ENCODE results near the gene WTIP.
A peak's percentile ranks its signal among the peaks of the same experiment; 100 is the strongest.
"Not testable (repeated sequence)": the region's sequence is repeated elsewhere in the genome, so short reads cannot be mapped to it uniquely, and the experiment has no call there.

The WTIP gene

DNA sequence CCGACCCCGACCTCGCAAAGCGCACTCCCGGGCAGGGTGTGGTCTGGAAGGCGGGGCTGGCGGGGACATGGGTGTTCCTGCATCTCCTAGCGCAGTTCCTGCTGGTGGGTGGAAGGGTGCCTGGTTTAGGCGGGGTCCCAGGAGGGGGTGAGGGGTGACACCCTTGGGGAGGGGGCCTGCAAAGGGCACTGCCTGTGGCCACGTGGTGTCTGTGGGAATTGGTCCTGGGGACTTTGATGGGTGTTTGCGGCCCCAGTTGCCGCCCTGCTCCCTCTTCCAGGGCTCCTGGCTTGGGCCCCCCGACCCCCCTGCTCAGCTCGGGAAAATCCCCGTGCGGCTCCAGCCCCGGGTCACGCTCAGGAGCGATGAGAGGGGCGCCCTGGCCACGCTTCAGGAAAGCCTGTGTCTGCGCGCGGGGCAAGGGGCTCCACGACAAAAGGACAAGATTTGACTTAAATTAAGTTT, 19.1 kb downstream of the WTIP start:
- ATAC-seq (replicated peaks; ENCODE audit: extremely low read depth, poor library complexity, severe bottlenecking), result no peak
- no peak overlapping the region for H3K27ac Mint-ChIP-seq (ENCODE audit: low read depth)
- DNase-seq (ENCODE audit: low spot score in 2 of 2), result no peak
- no peaks in the 10 kb centered on the region for H3K36me3 Mint-ChIP-seq (ENCODE audit: insufficient read depth)
- H3K4me1 Mint-ChIP-seq, result peaks cover 10% of the 10 kb centered on the region
- H3K4me3 Mint-ChIP-seq, result no peak overlapping the region
- peaks cover 57% of the 10 kb centered on the region for H3K27me3 Mint-ChIP-seq
- no peaks in the 10 kb centered on the region for H3K9me3 Mint-ChIP-seq

GRCh38 chr19:34501339-34502320, 20.1 kb downstream of the WTIP start:
- DNase-seq (ENCODE audit: low spot score in 2 of 2) (peak; percentile 73 to 79), ATAC-seq (replicated peaks; ENCODE audit: extremely low read depth, poor library complexity, severe bottlenecking) (peak; percentile 69)
- Mint-ChIP-seq H3K27ac (ENCODE audit: low read depth) (no peak overlapping the region), H3K4me1 (peaks cover 10% of the 10 kb centered on the region), H3K36me3 (ENCODE audit: insufficient read depth) (peaks cover 2% of the 10 kb centered on the region), H3K27me3 (peaks cover 57% of the 10 kb centered on the region), H3K4me3 (no peak overlapping the region), H3K9me3 (no peaks in the 10 kb centered on the region)

- no peak overlapping the region for H3K4me3 Mint-ChIP-seq
- H3K36me3 Mint-ChIP-seq (ENCODE audit: insufficient read depth), result peaks cover 2% of the 10 kb centered on the region
- H3K27ac Mint-ChIP-seq (ENCODE audit: low read depth), result no peak overlapping the region
- peaks cover 10% of the 10 kb centered on the region for H3K4me1 Mint-ChIP-seq
- no peaks in the 10 kb centered on the region for H3K9me3 Mint-ChIP-seq
- no peak for DNase-seq (ENCODE audit: low spot score in 2 of 2)
- peaks cover 59% of the 10 kb centered on the region for H3K27me3 Mint-ChIP-seq
- no peak for ATAC-seq (replicated peaks; ENCODE audit: extremely low read depth, poor library complexity, severe bottlenecking)
These were observed 21.2 kb downstream of the WTIP start for GRCh38 chr19:34502582-34503411.

DNA sequence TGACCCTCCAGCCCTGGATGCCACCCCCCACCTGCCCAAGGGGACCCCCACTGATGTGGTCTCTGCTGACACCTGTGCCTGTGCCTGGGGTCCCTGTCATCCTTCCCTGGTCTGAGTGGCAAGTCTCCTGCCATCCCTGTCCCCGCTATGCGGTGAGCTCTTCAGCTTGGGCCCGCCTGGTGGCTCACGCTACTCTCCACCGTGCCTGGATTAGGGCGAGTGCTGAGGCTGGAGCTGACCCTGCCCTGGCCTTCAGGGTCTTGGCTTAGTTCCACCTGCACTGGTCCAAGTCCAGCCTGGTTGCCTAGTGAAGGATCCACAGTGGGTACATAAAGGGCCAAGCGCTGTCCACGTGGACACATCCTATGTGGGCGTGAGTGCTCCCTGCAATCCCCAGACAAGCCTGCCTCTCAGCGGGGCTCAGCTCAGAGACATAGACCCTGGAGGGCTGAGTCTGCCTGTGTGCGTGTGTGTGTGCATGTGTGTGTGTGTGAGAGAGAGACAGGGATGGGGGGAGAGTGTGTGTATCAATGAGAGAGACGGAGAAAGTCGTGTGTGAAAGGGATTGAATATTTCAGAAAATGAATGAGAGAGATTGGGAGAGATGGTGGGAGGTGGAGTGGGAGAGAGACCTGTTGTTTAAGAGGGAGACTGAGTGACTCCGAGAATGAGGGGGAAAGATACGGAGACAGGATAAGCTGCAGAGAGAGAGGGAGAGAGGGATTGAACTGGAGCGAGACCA, 22.1 kb downstream of the WTIP start:
- Mint-ChIP-seq H3K4me3 (no peak overlapping the region), H3K4me1 (peaks cover 4% of the 10 kb centered on the region), H3K36me3 (ENCODE audit: insufficient read depth) (peaks cover 2% of the 10 kb centered on the region), H3K9me3 (no peaks in the 10 kb centered on the region), H3K27me3 (peaks cover 58% of the 10 kb centered on the region), H3K27ac (ENCODE audit: low read depth) (no peak overlapping the region)
- DNase-seq (ENCODE audit: low spot score in 2 of 2) (no peak), ATAC-seq (replicated peaks; ENCODE audit: extremely low read depth, poor library complexity, severe bottlenecking) (no peak)

GRCh38 chr19:34504273-34504808, 22.8 kb downstream of the WTIP start:
- Mint-ChIP-seq H3K4me3 (no peak overlapping the region), H3K27ac (ENCODE audit: low read depth) (no peak overlapping the region), H3K36me3 (ENCODE audit: insufficient read depth) (peaks cover 2% of the 10 kb centered on the region), H3K27me3 (peaks cover 63% of the 10 kb centered on the region), H3K4me1 (peaks cover 4% of the 10 kb centered on the region), H3K9me3 (no peaks in the 10 kb centered on the region)
- no peak for DNase-seq (ENCODE audit: low spot score in 2 of 2)
- no peak for ATAC-seq (replicated peaks; ENCODE audit: extremely low read depth, poor library complexity, severe bottlenecking)

GRCh38 chr19:34504809-34505291, 23.3 kb downstream of the WTIP start:
- Mint-ChIP-seq H3K36me3 (ENCODE audit: insufficient read depth) (peaks cover 2% of the 10 kb centered on the region), H3K9me3 (no peaks in the 10 kb centered on the region), H3K27me3 (peaks cover 63% of the 10 kb centered on the region), H3K4me1 (peaks cover 4% of the 10 kb centered on the region), H3K4me3 (no peak overlapping the region), H3K27ac (ENCODE audit: low read depth) (no peak overlapping the region)
- ATAC-seq (replicated peaks; ENCODE audit: extremely low read depth, poor library complexity, severe bottlenecking) (no peak), DNase-seq (ENCODE audit: low spot score in 2 of 2) (no peak)

DNA sequence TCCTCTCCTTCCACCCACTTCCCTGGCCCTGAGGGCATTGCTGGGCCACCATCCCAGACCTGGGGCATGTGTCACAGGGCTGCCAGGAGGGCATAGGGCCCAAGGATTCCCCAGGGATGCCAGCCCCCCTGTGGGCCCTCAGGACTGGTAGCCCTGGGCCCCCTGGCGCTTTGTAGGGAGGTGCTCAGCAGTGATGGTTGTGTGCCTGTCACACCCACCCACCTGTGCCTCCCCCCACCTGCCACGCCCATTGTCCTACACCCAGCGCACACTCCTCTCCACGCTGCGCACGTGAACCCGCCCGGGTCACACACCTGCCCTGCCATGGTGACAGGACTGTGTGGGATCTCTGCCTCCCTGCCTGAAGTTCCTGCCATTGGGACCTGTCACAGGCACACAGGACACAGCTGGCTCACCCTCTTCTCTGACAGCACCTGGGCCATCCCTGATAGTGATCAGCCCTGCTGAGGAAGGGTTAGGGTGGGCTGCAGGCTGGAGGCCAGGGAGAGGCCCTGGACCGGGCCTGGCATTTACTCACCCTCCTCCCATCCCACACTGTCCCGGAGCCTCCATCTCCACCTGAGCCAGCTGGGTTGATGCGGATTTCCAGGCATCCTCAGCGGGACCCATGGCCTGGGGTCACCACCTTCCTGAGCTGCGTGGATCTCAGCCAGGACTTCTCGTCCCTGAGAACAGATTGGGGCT, 23.9 kb downstream of the WTIP start:
- Mint-ChIP-seq H3K4me1 (peaks cover 4% of the 10 kb centered on the region), H3K36me3 (ENCODE audit: insufficient read depth) (peaks cover 2% of the 10 kb centered on the region), H3K27ac (ENCODE audit: low read depth) (no peak overlapping the region)

GRCh38 chr19:34506026-34506370, 24.4 kb downstream of the WTIP start:
- Mint-ChIP-seq H3K4me1 (peaks cover 4% of the 10 kb centered on the region), H3K9me3 (peaks cover 6% of the 10 kb centered on the region), H3K4me3 (no peak overlapping the region), H3K27me3 (peaks cover 59% of the 10 kb centered on the region), H3K36me3 (ENCODE audit: insufficient read depth) (peaks cover 2% of the 10 kb centered on the region), H3K27ac (ENCODE audit: low read depth) (no peak overlapping the region)
- DNase-seq (ENCODE audit: low spot score in 2 of 2) (no peak), ATAC-seq (replicated peaks; ENCODE audit: extremely low read depth, poor library complexity, severe bottlenecking) (no peak)

More for the DNA sequence above, 23.9 kb downstream of the WTIP start:
- no peak overlapping the region for H3K4me3 Mint-ChIP-seq
- peaks cover 59% of the 10 kb centered on the region for H3K27me3 Mint-ChIP-seq
- DNase-seq (ENCODE audit: low spot score in 2 of 2), result no peak
- no peak for ATAC-seq (replicated peaks; ENCODE audit: extremely low read depth, poor library complexity, severe bottlenecking)
- peaks cover under 1% of the 10 kb centered on the region for H3K9me3 Mint-ChIP-seq

DNA sequence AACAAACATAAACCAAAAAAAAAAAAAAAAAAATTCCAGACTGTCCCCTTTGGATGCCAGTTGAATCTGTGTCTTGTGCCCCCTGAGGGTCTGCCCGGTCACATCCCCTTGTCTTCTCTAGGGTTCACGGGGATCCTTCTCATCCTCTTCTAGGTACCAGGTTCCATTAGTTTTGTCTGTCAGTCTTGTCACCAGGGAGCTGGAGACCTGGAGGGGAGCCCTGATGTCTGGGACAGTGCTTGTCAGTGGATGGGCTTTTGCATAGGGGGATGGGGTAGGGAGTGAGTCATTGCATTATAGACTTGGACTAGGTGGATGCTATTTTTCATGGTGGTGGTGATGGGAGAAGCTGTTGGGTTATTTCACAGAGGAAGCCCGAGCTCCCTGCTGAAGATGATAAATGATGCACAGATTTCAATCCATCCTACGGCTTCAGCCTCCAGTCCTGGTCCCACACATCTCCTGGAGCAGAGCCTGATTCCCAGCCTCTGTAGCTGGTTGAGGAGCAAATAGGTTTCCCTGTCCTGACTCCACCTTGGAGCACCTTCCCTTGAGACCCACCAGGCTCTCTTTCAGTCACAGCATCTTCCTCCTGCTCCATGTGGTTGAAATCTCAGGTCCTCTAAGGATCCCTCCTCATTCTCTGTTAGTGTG, 26.0 kb downstream of the WTIP start:
- H3K27ac Mint-ChIP-seq (ENCODE audit: low read depth), result no peak overlapping the region
- no peak overlapping the region for H3K4me3 Mint-ChIP-seq
- H3K36me3 Mint-ChIP-seq (ENCODE audit: insufficient read depth), result peaks cover 2% of the 10 kb centered on the region
- peaks cover 7% of the 10 kb centered on the region for H3K9me3 Mint-ChIP-seq
- H3K4me1 Mint-ChIP-seq, result peaks cover 4% of the 10 kb centered on the region
- no peak for ATAC-seq (replicated peaks; ENCODE audit: extremely low read depth, poor library complexity, severe bottlenecking)
- peaks cover 48% of the 10 kb centered on the region for H3K27me3 Mint-ChIP-seq
- no peak for DNase-seq (ENCODE audit: low spot score in 2 of 2)

DNA sequence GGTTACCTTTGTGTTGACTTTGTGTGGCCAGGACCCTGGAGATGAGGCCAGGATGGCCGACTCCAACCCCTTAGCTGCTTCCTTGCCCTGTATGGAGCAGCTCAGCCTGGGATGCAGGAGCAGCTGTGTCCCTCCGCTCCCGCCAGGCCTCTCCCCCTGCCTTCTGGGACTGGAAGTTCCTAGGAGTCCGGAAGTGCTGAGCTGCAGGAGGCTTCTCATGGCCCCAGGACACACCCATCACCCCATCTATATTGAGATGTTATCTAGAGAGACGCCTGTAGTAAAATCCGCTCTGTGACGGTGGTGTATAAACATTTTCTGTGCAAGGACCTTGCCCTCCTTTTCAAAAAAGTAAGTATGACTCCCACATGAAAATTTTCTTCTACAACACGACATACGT, 27.0 kb downstream of the WTIP start:
- H3K9me3 Mint-ChIP-seq, result peaks cover 7% of the 10 kb centered on the region

DNA sequence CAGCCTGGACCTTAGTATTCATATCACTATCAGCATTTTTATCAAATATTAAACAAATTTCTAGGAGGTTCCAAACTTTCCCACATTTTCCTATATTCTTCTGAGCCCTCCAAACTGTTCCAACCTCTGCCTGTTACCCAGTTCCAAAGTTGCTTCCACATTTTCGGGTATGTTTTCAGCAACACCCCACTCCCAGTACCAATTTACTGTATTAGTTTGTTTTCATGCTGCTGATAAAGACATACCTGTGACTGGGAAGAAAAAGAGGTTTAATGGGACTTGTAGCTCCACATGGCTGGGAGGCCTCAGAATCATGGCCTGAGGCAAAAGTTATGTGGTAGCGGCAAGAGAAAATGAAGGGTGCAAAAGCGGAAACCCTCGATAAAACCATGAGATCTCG, 29.3 kb downstream of the WTIP start:
- H3K36me3 Mint-ChIP-seq (ENCODE audit: insufficient read depth); H3K9me3 Mint-ChIP-seq; H3K27ac Mint-ChIP-seq (ENCODE audit: low read depth); ATAC-seq (replicated peaks; ENCODE audit: extremely low read depth, poor library complexity, severe bottlenecking); H3K4me3 Mint-ChIP-seq; H3K4me1 Mint-ChIP-seq; DNase-seq (ENCODE audit: low spot score in 2 of 2): not testable (repeated sequence)
- peaks cover 28% of the 10 kb centered on the region for H3K27me3 Mint-ChIP-seq

More for the DNA sequence above, 27.0 kb downstream of the WTIP start:
- DNase-seq (ENCODE audit: low spot score in 2 of 2) (no peak), ATAC-seq (replicated peaks; ENCODE audit: extremely low read depth, poor library complexity, severe bottlenecking) (no peak)
- peaks cover 38% of the 10 kb centered on the region for H3K27me3 Mint-ChIP-seq
- no peaks in the 10 kb centered on the region for H3K4me1 Mint-ChIP-seq
- no peak overlapping the region for H3K27ac Mint-ChIP-seq (ENCODE audit: low read depth)
- peaks cover 2% of the 10 kb centered on the region for H3K36me3 Mint-ChIP-seq (ENCODE audit: insufficient read depth)
- H3K4me3 Mint-ChIP-seq, result no peak overlapping the region

Measured in central memory CD8-positive, alpha-beta T cell (primary cell).